ENCODE data around the gene PAIP2B. TPM values are rescaled to one million over a fixed set of nuclear protein-coding genes. Genes with fewer than 3 reads are reported as not detected.

The PAIP2B gene
- total and polyA plus RNA-seq, 7 experiments from 2014 or later = 1.3 to 14.1 (median 3.0) TPM

DNA sequence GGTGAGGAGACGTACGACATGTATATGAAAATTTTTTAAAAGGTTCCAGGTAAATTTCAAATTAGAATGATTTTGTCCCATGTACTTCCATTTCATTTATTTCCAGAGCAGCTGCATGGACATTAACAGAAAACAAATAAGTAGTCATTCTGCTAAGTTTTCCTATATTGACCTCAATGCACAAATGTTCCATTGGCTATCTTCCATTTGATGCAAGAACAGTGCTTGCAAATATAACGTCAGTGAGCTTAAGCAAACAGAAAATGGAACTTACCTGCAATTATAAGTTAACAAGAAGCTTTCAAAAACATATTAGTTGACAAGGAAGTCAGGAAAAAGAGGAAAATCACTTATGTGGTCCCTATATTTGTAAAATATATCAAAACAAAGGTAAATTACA is 16.6 kb downstream of the PAIP2B start:
- ChIA-PET POLR2A (no interaction called here), CTCF (interaction anchor here (1.2 kb wide), 1 partner anchor 55 kb away, joined by 3 read pairs; no protein-coding TSS in a partner anchor)
- intact Hi-C loops (cut with micrococcal nuclease) = no loop called here
- Mint-ChIP-seq H3K36me3 (peaks cover 0 to 32% (median 12%) of the 10 kb centered on the region in 5 donors), H3K4me3 (no peak overlapping the region), H3K9me3 (peaks cover 0 to 2% (median 0%) of the 10 kb centered on the region in 11 donors), H3K27me3 (peaks cover 0 to 17% (median 0%) of the 10 kb centered on the region in 5 donors), H3K27ac (no peak overlapping the region), H3K4me1 (peaks cover 0 to 5% (median 0%) of the 10 kb centered on the region in 7 donors)
- Histone ChIP-seq H3K27ac (ENCODE audit: low read depth, low read length) (no peak overlapping the region), H3K4me1 (ENCODE audit: control insufficient read depth in 2 of 2, insufficient read depth in 2 of 2, low read length in 2 of 2) (no peaks in the 10 kb centered on the region), H3K4me3 (ENCODE audit: low read length) (no peak overlapping the region), H3K27me3 (ENCODE audit: control insufficient read depth in 2 of 2, insufficient read depth in 2 of 2, low read length in 2 of 2) (no peaks in the 10 kb centered on the region), H3K9me3 (ENCODE audit: control insufficient read depth in 2 of 3, low read length in 3 of 3) (no peaks in the 10 kb centered on the region), H3K36me3 (ENCODE audit: control insufficient read depth in 2 of 3, insufficient read depth in 3 of 3, low read length in 3 of 3) (no peaks in the 10 kb centered on the region)
- ATAC-seq (no peak), DNase-seq (no peak)

DNA sequence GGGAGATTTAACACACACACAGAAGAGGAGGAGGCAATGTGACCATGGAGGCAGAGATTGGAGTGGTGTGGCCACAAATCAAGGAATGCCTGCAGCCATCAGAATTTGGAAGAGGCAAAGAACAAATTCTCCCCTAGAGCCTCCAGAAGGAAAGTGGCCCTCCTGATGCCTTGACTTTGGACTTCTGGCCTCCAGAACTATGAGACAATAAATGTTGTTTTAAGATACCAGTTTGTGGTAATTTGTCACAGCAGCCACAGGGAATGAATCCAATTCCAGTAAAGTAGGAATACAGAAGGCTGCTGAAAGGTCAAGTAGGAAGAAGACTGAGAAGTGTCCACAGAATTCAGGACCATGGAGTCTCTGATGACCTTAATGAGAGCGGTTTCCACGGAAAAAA is 18.1 kb downstream of the PAIP2B start:
- H3K9me3 Mint-ChIP-seq = peaks cover 0 to 2% (median 0%) of the 10 kb centered on the region in 11 donors
- H3K27ac Mint-ChIP-seq = no peak overlapping the region
- ChIA-PET CTCF (no interaction called here), POLR2A (no interaction called here)
- H3K36me3 ChIP-seq (ENCODE audit: control insufficient read depth in 2 of 3, insufficient read depth in 3 of 3, low read length in 3 of 3) = no peaks in the 10 kb centered on the region
- H3K4me3 ChIP-seq (ENCODE audit: low read length) = no peak overlapping the region
- no peaks in the 10 kb centered on the region for H3K27me3 ChIP-seq (ENCODE audit: control insufficient read depth in 2 of 2, insufficient read depth in 2 of 2, low read length in 2 of 2)
- H3K27ac ChIP-seq (ENCODE audit: low read depth, low read length) = no peak overlapping the region
- H3K4me3 Mint-ChIP-seq = no peak overlapping the region
- peaks cover 0 to 5% (median 0%) of the 10 kb centered on the region in 7 donors for H3K4me1 Mint-ChIP-seq
- H3K27me3 Mint-ChIP-seq = peaks cover 0 to 17% (median 0%) of the 10 kb centered on the region in 5 donors
- DNase-seq (no peak), ATAC-seq (no peak)
- H3K9me3 ChIP-seq (ENCODE audit: control insufficient read depth in 2 of 3, low read length in 3 of 3) = no peaks in the 10 kb centered on the region
- no peaks in the 10 kb centered on the region for H3K4me1 ChIP-seq (ENCODE audit: control insufficient read depth in 2 of 2, insufficient read depth in 2 of 2, low read length in 2 of 2)
- peaks cover 0 to 32% (median 12%) of the 10 kb centered on the region in 5 donors for H3K36me3 Mint-ChIP-seq
- intact Hi-C loops (cut with micrococcal nuclease) = no loop called here

DNA sequence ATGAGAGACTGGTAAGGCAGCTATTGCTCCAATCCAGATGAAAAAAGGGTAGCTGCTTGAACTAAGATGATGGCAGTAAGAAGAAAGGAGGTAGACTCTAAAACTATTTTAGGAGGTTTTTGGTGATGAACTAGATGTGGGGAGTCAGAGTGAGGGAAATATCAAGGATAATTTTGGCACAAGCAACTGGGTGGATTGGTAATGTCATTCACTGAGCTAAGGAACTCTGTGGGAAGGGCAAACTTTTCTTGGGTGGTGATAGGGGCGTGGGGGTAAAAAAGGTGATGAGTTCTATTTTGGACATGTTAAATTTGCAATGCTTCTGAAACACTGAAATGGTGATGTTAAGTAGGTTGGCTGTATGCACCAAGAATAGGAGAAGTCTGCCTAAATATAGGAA is 19.3 kb downstream of the PAIP2B start:
- H3K9me3 Mint-ChIP-seq = peaks cover 0 to 2% (median 0%) of the 10 kb centered on the region in 11 donors
- CTCF ChIA-PET = no interaction called here
- intact Hi-C loops (cut with micrococcal nuclease) = no loop called here

DNA sequence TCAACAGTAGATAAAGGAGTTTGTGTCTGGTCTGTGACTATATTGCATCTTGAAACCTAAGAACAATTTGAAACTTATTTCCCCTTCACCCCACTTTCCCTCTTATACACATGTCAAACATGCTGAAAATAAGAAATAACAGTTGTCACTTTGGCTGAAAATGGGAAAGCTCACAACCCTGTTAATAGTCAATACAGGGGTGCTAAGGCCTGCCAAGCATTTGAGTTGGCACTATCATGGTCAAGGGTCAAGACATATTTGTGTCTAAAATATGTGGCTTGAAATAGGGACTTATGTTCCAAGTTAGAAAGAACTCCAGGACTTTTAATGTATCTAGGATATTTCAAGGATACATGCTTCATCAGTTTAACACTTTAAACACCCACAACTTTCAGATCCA is 20.6 kb downstream of the PAIP2B start:
- Histone ChIP-seq H3K4me1 (ENCODE audit: control insufficient read depth in 2 of 2, insufficient read depth in 2 of 2, low read length in 2 of 2) (no peaks in the 10 kb centered on the region), H3K27ac (ENCODE audit: low read depth, low read length) (no peak overlapping the region), H3K36me3 (ENCODE audit: control insufficient read depth in 2 of 3, insufficient read depth in 3 of 3, low read length in 3 of 3) (peaks cover 0 to 12% (median 0%) of the 10 kb centered on the region in 3 experiments), H3K27me3 (ENCODE audit: control insufficient read depth in 2 of 2, insufficient read depth in 2 of 2, low read length in 2 of 2) (no peaks in the 10 kb centered on the region), H3K4me3 (ENCODE audit: low read length) (no peak overlapping the region), H3K9me3 (ENCODE audit: control insufficient read depth in 2 of 3, low read length in 3 of 3) (no peaks in the 10 kb centered on the region)
- ATAC-seq (no peak), DNase-seq (no peak)
- ChIA-PET CTCF (no interaction called here), POLR2A (no interaction called here)
- Mint-ChIP-seq H3K36me3 (peaks cover 0 to 37% (median 24%) of the 10 kb centered on the region in 5 donors), H3K4me1 (peaks cover 0 to 5% (median 0%) of the 10 kb centered on the region in 7 donors), H3K4me3 (no peak overlapping the region), H3K27me3 (peaks cover 0 to 11% (median 0%) of the 10 kb centered on the region in 5 donors), H3K9me3 (peaks cover 0 to 2% (median 0%) of the 10 kb centered on the region in 11 donors), H3K27ac (no peak overlapping the region)
- intact Hi-C loops (cut with micrococcal nuclease) = no loop called here

More for the DNA sequence above, 19.3 kb downstream of the PAIP2B start:
- peaks cover 0 to 1% (median 0%) of the 10 kb centered on the region in 3 experiments for H3K36me3 ChIP-seq (ENCODE audit: control insufficient read depth in 2 of 3, insufficient read depth in 3 of 3, low read length in 3 of 3)
- no peaks in the 10 kb centered on the region for H3K4me1 ChIP-seq (ENCODE audit: control insufficient read depth in 2 of 2, insufficient read depth in 2 of 2, low read length in 2 of 2)
- H3K27me3 ChIP-seq (ENCODE audit: control insufficient read depth in 2 of 2, insufficient read depth in 2 of 2, low read length in 2 of 2) = no peaks in the 10 kb centered on the region
- no peak overlapping the region for H3K27ac ChIP-seq (ENCODE audit: low read depth, low read length)
- H3K27me3 Mint-ChIP-seq = peaks cover 0 to 11% (median 0%) of the 10 kb centered on the region in 5 donors
- H3K4me1 Mint-ChIP-seq = peaks cover 0 to 5% (median 0%) of the 10 kb centered on the region in 7 donors
- peak overlapping the region in 1 of 9 donors; percentile 4 for H3K27ac Mint-ChIP-seq
- H3K36me3 Mint-ChIP-seq = peaks cover 0 to 27% (median 12%) of the 10 kb centered on the region in 5 donors
- H3K4me3 Mint-ChIP-seq = no peak overlapping the region
- POLR2A ChIA-PET = no interaction called here
- H3K9me3 ChIP-seq (ENCODE audit: control insufficient read depth in 2 of 3, low read length in 3 of 3) = no peaks in the 10 kb centered on the region
- no peak overlapping the region for H3K4me3 ChIP-seq (ENCODE audit: low read length)
- ATAC-seq = no peak
- DNase-seq = no peak

DNA sequence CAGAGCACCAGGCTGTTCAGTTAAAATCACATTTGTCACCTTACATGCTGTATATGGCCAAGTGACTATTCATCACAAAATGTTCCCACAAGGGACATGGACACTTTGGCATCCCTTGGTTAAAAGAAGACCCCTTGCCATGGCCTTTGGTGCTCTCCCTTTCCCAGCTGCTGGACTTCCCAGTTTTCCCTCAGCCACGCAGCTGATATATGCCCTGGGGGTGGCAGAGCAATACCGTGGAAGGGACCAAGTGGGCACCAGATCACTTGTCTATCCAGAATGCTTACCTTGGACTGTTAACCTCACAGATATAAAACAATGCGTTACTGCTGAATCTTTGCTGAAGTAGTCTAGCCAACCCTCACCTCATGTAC is 35.3 kb downstream of the PAIP2B start:
- peaks cover 0 to 5% (median 0%) of the 10 kb centered on the region in 3 experiments for H3K36me3 ChIP-seq (ENCODE audit: control insufficient read depth in 2 of 3, insufficient read depth in 3 of 3, low read length in 3 of 3)
- H3K36me3 Mint-ChIP-seq = peaks cover 4 to 37% (median 23%) of the 10 kb centered on the region in 5 donors
- POLR2A ChIA-PET = no interaction called here
- no peak overlapping the region for H3K27ac ChIP-seq (ENCODE audit: low read depth, low read length)
- intact Hi-C loops (cut with micrococcal nuclease) = loop anchor here in 1 of 2 donors (1.0 kb wide), 1 partner anchor 91 kb away; no protein-coding TSS in a partner anchor
- ATAC-seq (no peak), DNase-seq (no peak)
- H3K27me3 Mint-ChIP-seq = peaks cover 0 to 12% (median 0%) of the 10 kb centered on the region in 5 donors
- H3K4me3 ChIP-seq (ENCODE audit: low read length) = no peak overlapping the region
- H3K9me3 Mint-ChIP-seq = peaks cover 0 to 10% (median 5%) of the 10 kb centered on the region in 11 donors
- H3K4me1 Mint-ChIP-seq = no peaks in the 10 kb centered on the region
- H3K9me3 ChIP-seq (ENCODE audit: control insufficient read depth in 2 of 3, low read length in 3 of 3) = no peaks in the 10 kb centered on the region
- peak overlapping the region in 1 of 9 donors; percentile 73 for H3K27ac Mint-ChIP-seq
- H3K4me1 ChIP-seq (ENCODE audit: control insufficient read depth in 2 of 2, insufficient read depth in 2 of 2, low read length in 2 of 2) = no peaks in the 10 kb centered on the region
- CTCF ChIA-PET = no interaction called here
- H3K4me3 Mint-ChIP-seq = no peak overlapping the region
- H3K27me3 ChIP-seq (ENCODE audit: control insufficient read depth in 2 of 2, insufficient read depth in 2 of 2, low read length in 2 of 2) = no peaks in the 10 kb centered on the region

DNA sequence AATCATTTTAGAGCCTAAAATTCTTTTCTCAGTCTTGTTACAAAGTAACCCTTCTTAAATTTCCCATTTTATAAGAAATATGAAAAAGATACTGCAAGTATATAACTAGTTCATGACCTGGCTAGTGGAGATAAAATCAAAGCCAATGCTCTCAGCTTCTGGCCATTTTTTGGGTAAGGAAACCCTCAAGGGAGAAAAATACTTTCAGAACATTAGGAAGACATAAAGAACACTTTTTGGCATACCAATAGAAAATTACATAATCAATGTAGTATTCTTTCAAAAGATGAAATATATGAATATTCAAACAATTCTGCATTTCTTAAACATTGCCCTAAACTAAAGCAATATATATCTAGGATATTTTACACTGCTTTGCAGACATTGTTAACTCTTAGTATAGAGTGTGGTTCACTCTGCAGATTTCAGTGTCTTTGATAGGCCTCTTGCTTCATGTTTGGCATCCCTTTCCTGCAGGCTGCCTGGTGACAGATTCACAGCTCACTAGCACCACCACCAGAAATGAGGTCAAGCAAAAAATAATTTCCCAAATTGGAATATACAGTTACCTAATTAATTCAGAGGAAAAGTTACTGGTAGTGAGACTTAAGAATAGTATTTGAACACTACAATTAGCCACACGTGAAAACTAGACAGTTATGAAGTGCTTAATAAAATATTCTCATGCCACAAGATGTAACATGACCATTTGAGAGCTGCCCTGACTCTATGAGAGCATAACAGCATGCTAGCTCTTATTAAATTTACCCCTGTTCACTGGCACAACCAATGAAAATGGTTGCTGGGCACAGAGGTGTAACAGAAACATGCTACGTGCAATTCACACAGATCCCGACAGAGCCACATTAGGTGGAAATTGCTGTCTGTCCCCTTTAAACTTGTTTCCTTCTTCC is 36.0 kb downstream of the PAIP2B start:
- Histone ChIP-seq H3K27me3 (ENCODE audit: control insufficient read depth in 2 of 2, insufficient read depth in 2 of 2, low read length in 2 of 2) (no peaks in the 10 kb centered on the region), H3K4me3 (ENCODE audit: low read length) (no peak overlapping the region), H3K27ac (ENCODE audit: low read depth, low read length) (no peak overlapping the region), H3K9me3 (ENCODE audit: control insufficient read depth in 2 of 3, low read length in 3 of 3) (no peaks in the 10 kb centered on the region), H3K4me1 (ENCODE audit: control insufficient read depth in 2 of 2, insufficient read depth in 2 of 2, low read length in 2 of 2) (no peaks in the 10 kb centered on the region), H3K36me3 (ENCODE audit: control insufficient read depth in 2 of 3, insufficient read depth in 3 of 3, low read length in 3 of 3) (peaks cover 0 to 5% (median 0%) of the 10 kb centered on the region in 3 experiments)
- H3K36me3 Mint-ChIP-seq = peaks cover under 1 to 30% (median 18%) of the 10 kb centered on the region in 5 donors
- no peak for ATAC-seq
- H3K9me3 Mint-ChIP-seq = peaks cover 0 to 6% (median under 1%) of the 10 kb centered on the region in 11 donors
- H3K4me3 Mint-ChIP-seq = no peak overlapping the region
- H3K4me1 Mint-ChIP-seq = no peaks in the 10 kb centered on the region
- ChIA-PET POLR2A (no interaction called here), CTCF (no interaction called here)
- H3K27me3 Mint-ChIP-seq = peaks cover 0 to 8% (median 0%) of the 10 kb centered on the region in 5 donors
- intact Hi-C loops (cut with micrococcal nuclease) = loop anchor here in 1 of 2 donors (1.0 kb wide), 1 partner anchor 91 kb away; no protein-coding TSS in a partner anchor
- no peak overlapping the region for H3K27ac Mint-ChIP-seq
- DNase-seq = no peak
